Breast epithelium (tissue), 4 donors: Measurements from ENCODE around the gene SLC34A1. TPM values are rescaled to one million over a fixed set of nuclear protein-coding genes. Genes with fewer than 3 reads are reported as not detected.

ENCODE experiments used
- DNase-seq, 2 donors: peaks; one replicate each; pipeline ENCODE4 v3.0.0-alpha.2; 2019; ENCODE audit warnings: low spot score in 2 of 2
- H3K27ac ChIP-seq, 2 donors: fragments of 200-600 bp; sonication (generic) in 1 of 2; one replicate each; pipeline ENCODE4 v1.5.1; 2016 to 2019; ENCODE audit warnings: mild to moderate bottlenecking in 1 of 2
- H3K27me3 ChIP-seq, 2 donors: fragments of 200-600 bp; sonication (generic) in 1 of 2; one replicate each; pipeline versions ENCODE4 v1.5.1 to v1.6.0; 2017 to 2019; ENCODE audit warnings: control low read depth in 1 of 2, mild to moderate bottlenecking in 1 of 2
- H3K36me3 ChIP-seq: fragments of 200-600 bp; one replicate; pipeline ENCODE4 v1.5.1; 2019
- H3K4me1 ChIP-seq, 2 donors: fragments of 200-600 bp; sonication (generic); one replicate each; pipeline ENCODE4 v1.5.1; 2016 to 2019; ENCODE audit warnings: control low read depth in 1 of 2
- H3K4me3 ChIP-seq, 3 donors: fragments of 200-600 bp; sonication (generic); 1 replicate in 2 of 3; 2 replicates in 1 of 3; pipeline ENCODE4 v1.5.1; 2016 to 2019; ENCODE audit warnings: mild to moderate bottlenecking in 3 of 3, moderate library complexity in 2 of 3
- H3K9me3 ChIP-seq, 2 donors: fragments of 200-600 bp; sonication (generic) in 1 of 2; one replicate each; pipeline ENCODE4 v1.5.1; 2016 to 2019; ENCODE audit warnings: control low read depth in 1 of 2
- CTCF ChIP-seq, 3 donors: fragments of 450-650 bp; IDR thresholded peaks; one replicate each; pipeline ENCODE4 v1.5.1; 2016 to 2017; ENCODE audit warnings: antibody characterized with exemption in 3 of 3, mild to moderate bottlenecking in 3 of 3, moderate library complexity in 3 of 3
- POLR2A ChIP-seq: fragments of 450-650 bp; IDR thresholded peaks from one replicate; pipeline ENCODE4 v1.6.1; 2016; ENCODE audit warnings: antibody characterized with exemption, mild to moderate bottlenecking, moderate library complexity
- POLR2AphosphoS5 ChIP-seq, 3 donors: sonication (generic); formaldehyde crosslinking; IDR thresholded peaks; one replicate each; pipeline ENCODE4 v1.6.1; 2017; ENCODE audit warnings: antibody characterized with exemption in 3 of 3
- intact Hi-C: fragments of 100-400 bp; cut with DNase I; formaldehyde crosslinking; loops from one replicate; pipeline ENCODE4 v1.15.1; 2023; ENCODE audit warnings: low total_unique reads
- total RNA-seq, 3 donors: library from RNA; depleted of rRNA; stranded (reverse); fragments of >200 nt; gene quantifications; one replicate each; pipeline ENCODE4 v1.1.0, GENCODE V29; 2016

The SLC34A1 gene
- total RNA-seq, 3 donors from 2014 or later = not detected

DNA sequence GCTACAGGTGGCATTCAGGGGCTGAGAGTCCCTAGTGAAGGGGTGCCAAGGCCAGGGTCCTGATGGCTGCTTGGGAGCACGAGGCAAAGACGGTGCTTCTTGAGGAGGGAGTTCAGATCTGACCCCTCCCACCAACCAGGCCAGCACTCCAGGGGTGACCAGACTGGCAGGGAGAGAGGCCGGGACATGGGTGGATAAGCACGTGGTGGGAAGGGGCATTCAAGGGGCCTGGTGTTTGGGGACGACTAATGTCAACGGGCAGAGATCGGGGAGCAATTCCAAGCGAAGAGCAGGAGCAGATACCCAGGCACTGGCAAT, 22.0 kb upstream of the SLC34A1 start:
- peak overlapping the region in 2 of 3 donors; percentile 63 to 71 for H3K4me3 ChIP-seq

DNA sequence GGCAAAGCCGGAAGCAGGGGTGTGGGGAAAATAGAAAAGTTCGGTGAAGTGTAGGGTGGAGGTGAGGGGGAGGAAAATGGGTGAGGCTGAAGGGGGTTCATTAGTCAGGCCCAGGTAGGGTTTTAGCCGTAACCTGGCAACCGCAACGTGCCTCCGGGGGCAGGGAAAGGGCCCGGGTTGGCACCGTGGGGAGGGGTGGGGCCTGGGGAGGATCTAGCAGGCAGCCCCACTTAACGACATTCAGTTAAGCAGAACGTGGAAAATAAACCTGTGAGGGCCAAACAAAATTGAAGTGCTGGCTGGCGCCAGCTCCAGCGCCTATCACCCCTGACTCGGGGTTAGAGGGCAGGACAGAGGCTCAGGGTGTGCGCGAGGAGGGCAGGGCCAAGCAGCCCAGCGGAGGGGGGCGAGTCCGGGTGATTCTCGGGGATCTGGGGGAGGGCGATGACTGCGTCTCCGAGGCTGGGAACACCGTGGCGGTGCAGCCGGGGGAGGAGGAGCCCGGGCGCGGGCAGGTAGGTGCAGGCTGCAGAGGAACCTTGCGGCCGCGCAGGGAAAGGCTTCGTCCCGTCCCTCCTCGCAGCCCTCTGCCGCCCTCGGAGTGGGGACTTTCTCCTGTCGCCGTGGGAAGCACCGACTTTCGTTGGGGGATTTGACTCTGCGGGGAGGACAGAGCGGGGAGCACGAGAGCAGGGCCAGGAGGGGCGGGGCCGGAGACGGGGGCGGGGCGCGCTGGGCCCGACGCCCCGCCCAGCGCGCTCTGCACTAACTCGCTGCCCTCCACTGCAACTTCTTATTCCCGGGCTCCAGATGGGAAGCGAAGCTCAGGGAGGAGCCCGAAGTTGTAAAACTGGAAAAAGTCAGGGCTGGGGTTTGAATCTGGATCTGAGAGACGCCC, 21.4 kb upstream of the SLC34A1 start:
- H3K27me3 ChIP-seq = no peaks in the 10 kb centered on the region
- H3K27ac ChIP-seq = peak overlapping the region; percentile 60 to 81
- no peak for TF ChIP-seq POLR2AphosphoS5 (IDR thresholded peaks at IDR 0.05)
- TF ChIP-seq CTCF (IDR thresholded peaks at IDR 0.05) = peak in 1 of 3 donors; percentile 11
- intact Hi-C loops = loop anchor here (1.0 to 10.0 kb wide), 2 partner anchors 24 to 48 kb away; partner anchors contain the start of gene MXD3
- no peaks in the 10 kb centered on the region for H3K9me3 ChIP-seq
- H3K4me1 ChIP-seq = peaks cover 7 to 16% of the 10 kb centered on the region in 2 donors
- peak overlapping the region; percentile 30 to 71 (median 63) for H3K4me3 ChIP-seq
- DNase-seq = peak; percentile 40 to 73
- H3K36me3 ChIP-seq = no peaks in the 10 kb centered on the region

More for the DNA sequence above, 22.0 kb upstream of the SLC34A1 start:
- Histone ChIP-seq H3K27ac (peak overlapping the region; percentile 60 to 81), H3K4me1 (peaks cover 10 to 17% of the 10 kb centered on the region in 2 donors), H3K9me3 (no peaks in the 10 kb centered on the region), H3K36me3 (no peaks in the 10 kb centered on the region), H3K27me3 (no peaks in the 10 kb centered on the region)
- DNase-seq = no peak
- intact Hi-C loops = loop anchor here (10.0 kb wide), 1 partner anchor 47 kb away; the partner anchor contains the start of gene MXD3
- TF ChIP-seq POLR2A (no peak), POLR2AphosphoS5 (IDR thresholded peaks at IDR 0.05) (no peak), CTCF (IDR thresholded peaks at IDR 0.05) (no peak)

GRCh38 chr5:177363565-177363964, 20.7 kb upstream of the SLC34A1 start:
- Histone ChIP-seq H3K9me3 (no peaks in the 10 kb centered on the region), H3K4me1 (peaks cover 2 to 9% of the 10 kb centered on the region in 2 donors), H3K27me3 (no peaks in the 10 kb centered on the region), H3K27ac (no peak overlapping the region), H3K4me3 (peak overlapping the region in 2 of 3 donors; percentile 63 to 71), H3K36me3 (no peaks in the 10 kb centered on the region)
- DNase-seq = no peak
- intact Hi-C loops = loop anchor here (1.0 to 10.0 kb wide), 2 partner anchors 24 to 49 kb away; partner anchors contain the start of gene MXD3
- no peak for TF ChIP-seq POLR2AphosphoS5 (IDR thresholded peaks at IDR 0.05)

DNA sequence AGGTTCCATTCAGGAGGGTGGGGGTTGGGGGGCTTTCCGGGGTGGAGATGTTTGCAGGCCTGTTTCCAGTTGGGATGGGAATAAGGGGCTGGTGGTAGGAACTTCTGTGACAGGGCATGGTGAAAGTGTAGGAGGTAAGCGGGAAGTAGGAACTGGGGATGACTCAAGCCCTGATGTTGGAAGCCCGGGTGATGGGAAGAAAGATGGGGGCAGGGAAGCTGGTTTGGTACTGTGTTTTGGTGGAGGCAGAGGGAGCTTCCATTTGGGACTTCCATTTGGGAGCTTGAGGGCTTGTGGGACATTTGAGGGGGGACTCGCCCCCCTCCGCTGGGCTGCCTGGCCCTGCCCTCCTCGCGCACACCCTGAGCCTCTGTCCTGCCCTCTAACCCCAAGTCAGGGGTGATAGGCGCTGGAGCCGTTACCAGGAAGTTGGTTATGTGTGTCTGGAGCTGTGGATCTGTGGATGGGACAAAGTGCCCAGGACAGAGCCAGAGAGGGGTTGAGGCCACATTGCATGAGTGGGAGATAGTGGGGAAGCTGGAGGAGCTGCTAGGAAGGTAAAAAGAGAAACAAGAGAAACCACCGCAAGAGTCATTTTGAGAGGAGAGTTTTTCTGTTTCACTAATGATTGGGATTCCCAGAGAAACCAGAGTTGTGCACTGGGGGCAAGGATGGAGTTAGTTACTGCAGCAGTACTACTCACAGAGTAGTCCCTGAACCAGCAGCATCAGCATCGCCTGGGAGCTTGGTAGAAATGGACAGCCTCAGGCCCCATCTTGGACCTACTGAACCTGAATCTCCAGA, 19.9 kb upstream of the SLC34A1 start:
- H3K36me3 ChIP-seq = no peaks in the 10 kb centered on the region
- TF ChIP-seq CTCF (IDR thresholded peaks at IDR 0.05) (no peak), POLR2AphosphoS5 (IDR thresholded peaks at IDR 0.05) (no peak), POLR2A (no peak)
- no peaks in the 10 kb centered on the region for H3K27me3 ChIP-seq
- no peak overlapping the region for H3K27ac ChIP-seq
- intact Hi-C loops = loop anchor here (10.0 kb wide), 1 partner anchor 50 kb away; the partner anchor contains the start of gene MXD3
- H3K4me1 ChIP-seq = peaks cover 0 to 5% of the 10 kb centered on the region in 2 donors
- H3K4me3 ChIP-seq = no peak overlapping the region
- no peak for DNase-seq
- no peaks in the 10 kb centered on the region for H3K9me3 ChIP-seq

- Histone ChIP-seq H3K9me3 (no peaks in the 10 kb centered on the region), H3K27ac (peak overlapping the region; percentile 94 to 97), H3K4me1 (peaks cover 0 to 5% of the 10 kb centered on the region in 2 donors), H3K27me3 (no peaks in the 10 kb centered on the region), H3K36me3 (no peaks in the 10 kb centered on the region), H3K4me3 (no peak overlapping the region)
- TF ChIP-seq POLR2A = no peak
- TF ChIP-seq POLR2AphosphoS5 (IDR thresholded peaks at IDR 0.05) = no peak
- no peak for TF ChIP-seq CTCF (IDR thresholded peaks at IDR 0.05)
- no peak for DNase-seq
- intact Hi-C loops = loop anchor here (10.0 kb wide), 1 partner anchor 51 kb away; the partner anchor contains the start of gene MXD3
Measured at GRCh38 chr5:177365845-177366527, 18.2 kb upstream of the SLC34A1 start.
